ENCODE data around the gene FOXRED2. TPM values are rescaled to one million over a fixed set of nuclear protein-coding genes. Genes with fewer than 3 reads are reported as not detected.

Gene FOXRED2
- total RNA-seq, 2 experiments from 2014 or later = 16.7 to 17.5 TPM

DNA sequence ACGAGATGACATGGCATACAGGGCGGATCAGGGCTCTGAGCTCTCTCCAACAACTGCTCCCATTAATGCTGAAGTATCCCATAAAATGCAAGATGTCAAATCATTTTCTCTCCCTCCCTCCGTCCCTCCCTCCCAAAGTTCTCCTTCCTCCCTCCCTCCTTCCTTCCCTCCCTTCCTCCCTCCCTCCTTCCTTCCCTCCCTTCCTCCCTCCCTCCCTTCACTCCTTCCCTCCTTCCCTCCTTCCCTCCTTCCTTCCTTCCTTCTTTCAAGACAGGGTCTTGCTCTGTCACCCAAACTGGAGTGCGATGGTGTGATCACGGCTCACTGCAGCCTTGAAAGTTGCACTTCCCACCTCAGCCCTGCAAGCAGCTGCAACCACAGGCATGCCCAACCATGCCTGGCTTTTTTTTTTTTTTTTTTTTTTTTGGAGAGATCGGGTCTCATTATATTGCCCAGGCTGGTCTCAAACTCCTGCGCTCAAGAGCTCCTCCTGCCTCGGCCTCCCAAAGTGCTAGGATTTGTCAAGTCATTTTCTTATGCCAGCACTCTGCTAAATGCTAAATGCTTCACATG lies 63.6 kb downstream of the FOXRED2 start:
- CTCF ChIA-PET = interaction anchor here (1.0 kb wide), 1 partner anchor 27 kb away, joined by 3 read pairs; no protein-coding TSS in a partner anchor
- no peak overlapping the region for H3K27ac Mint-ChIP-seq

DNA sequence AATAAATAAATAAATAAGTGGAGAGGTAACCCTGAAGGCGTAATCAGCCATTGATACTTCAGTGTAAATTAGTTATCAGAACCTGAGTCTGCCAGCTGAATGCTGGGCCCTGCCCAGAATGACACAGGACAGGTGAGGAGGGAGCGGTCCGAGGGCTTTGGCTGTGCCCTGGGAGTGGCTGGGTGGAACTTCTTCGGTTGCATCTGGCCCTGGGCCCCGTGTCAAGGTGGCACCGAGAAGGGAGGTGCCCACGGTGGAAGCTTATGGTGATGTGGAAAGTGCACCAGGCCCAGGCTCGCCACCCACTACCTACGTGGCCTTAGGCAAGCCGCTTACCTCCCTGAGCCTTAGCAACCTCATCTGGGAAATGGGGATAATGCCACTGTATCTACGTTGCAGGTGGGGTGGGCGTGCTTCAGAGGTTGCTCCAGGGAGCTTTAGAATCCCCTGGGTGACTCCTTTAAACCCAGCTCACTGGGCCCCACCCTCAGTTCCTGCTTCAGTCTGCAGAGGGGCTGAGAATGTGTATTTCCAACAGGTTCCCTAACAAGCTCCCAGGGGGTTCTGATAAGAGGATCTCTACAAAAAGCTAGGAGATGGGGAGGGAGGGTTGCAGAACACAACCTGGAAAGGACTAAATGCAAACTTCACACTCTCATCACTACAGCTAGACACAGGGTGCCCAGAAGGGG lies 64.2 kb downstream of the FOXRED2 start:
- TF ChIP-seq, protein P1, sequence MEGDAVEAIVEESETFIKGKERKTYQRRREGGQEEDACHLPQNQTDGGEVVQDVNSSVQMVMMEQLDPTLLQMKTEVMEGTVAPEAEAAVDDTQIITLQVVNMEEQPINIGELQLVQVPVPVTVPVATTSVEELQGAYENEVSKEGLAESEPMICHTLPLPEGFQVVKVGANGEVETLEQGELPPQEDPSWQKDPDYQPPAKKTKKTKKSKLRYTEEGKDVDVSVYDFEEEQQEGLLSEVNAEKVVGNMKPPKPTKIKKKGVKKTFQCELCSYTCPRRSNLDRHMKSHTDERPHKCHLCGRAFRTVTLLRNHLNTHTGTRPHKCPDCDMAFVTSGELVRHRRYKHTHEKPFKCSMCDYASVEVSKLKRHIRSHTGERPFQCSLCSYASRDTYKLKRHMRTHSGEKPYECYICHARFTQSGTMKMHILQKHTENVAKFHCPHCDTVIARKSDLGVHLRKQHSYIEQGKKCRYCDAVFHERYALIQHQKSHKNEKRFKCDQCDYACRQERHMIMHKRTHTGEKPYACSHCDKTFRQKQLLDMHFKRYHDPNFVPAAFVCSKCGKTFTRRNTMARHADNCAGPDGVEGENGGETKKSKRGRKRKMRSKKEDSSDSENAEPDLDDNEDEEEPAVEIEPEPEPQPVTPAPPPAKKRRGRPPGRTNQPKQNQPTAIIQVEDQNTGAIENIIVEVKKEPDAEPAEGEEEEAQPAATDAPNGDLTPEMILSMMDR (IDR thresholded peaks at IDR 0.05) = no peak
- Mint-ChIP-seq H3K27me3 (no peaks in the 10 kb centered on the region), H3K36me3 (ENCODE audit: low read depth) (no peaks in the 10 kb centered on the region), H3K9me3 (no peaks in the 10 kb centered on the region), H3K4me3 (no peak overlapping the region), H3K4me1 (ENCODE audit: low read depth) (peaks cover 28% of the 10 kb centered on the region), H3K27ac (no peak overlapping the region)
- DNase-seq = no peak
- POLR2A ChIA-PET = interaction anchor here (1.0 to 3.2 kb wide), 3 partner anchors 9 to 44 kb away, joined by 3 to 9 read pairs (median 3); partner anchors contain the start of gene TXN2
- intact Hi-C loops (cut with micrococcal nuclease) = no loop called here
- ATAC-seq = no peak
- CTCF ChIA-PET = interaction anchor here (1.0 kb wide), 2 partner anchors 19 to 28 kb away, joined by 3 read pairs; no protein-coding TSS in a partner anchor

More for the DNA sequence above, 63.6 kb downstream of the FOXRED2 start:
- DNase-seq (no peak), ATAC-seq (no peak)
- peaks cover 30% of the 10 kb centered on the region for H3K4me1 Mint-ChIP-seq (ENCODE audit: low read depth)
- POLR2A ChIA-PET = interaction anchor here (1.0 to 3.2 kb wide), 3 partner anchors 8 to 45 kb away, joined by 3 to 9 read pairs (median 3); partner anchors contain the start of gene TXN2
- no peaks in the 10 kb centered on the region for H3K36me3 Mint-ChIP-seq (ENCODE audit: low read depth)
- no peaks in the 10 kb centered on the region for H3K9me3 Mint-ChIP-seq
- intact Hi-C loops (cut with micrococcal nuclease) = no loop called here
- no peaks in the 10 kb centered on the region for H3K27me3 Mint-ChIP-seq
- H3K4me3 Mint-ChIP-seq = no peak overlapping the region
- TF ChIP-seq, protein P1 (IDR thresholded peaks at IDR 0.05) = no peak

DNA sequence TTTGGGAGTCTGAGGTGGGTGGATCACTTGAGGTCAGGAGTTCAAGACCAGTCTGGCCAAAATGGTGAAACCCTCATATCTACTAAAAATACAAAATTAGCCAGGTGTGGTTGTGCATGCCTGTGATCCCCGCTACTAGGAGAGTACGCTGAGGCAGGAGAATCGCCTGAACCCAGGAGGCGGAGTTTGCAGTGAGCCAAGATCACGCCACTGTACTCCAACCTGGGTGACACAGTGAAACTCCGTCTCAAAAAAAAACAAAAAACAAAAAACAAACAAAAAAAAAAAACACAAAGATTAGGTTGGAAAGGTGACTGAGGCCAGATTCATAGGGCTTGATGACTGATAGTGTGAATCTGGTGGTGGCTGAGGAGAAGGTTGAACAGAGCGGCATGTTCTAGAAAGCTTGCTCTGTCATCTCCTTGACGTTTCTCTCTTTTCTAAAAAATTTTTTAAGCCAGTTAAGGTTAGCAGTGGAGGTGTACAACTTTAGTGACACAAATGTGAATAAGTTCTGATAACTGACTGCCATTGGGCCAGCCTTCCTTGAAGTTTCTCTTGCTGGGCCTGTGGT lies 66.3 kb downstream of the FOXRED2 start:
- no peak for ATAC-seq
- H3K27ac Mint-ChIP-seq = no peak overlapping the region

DNA sequence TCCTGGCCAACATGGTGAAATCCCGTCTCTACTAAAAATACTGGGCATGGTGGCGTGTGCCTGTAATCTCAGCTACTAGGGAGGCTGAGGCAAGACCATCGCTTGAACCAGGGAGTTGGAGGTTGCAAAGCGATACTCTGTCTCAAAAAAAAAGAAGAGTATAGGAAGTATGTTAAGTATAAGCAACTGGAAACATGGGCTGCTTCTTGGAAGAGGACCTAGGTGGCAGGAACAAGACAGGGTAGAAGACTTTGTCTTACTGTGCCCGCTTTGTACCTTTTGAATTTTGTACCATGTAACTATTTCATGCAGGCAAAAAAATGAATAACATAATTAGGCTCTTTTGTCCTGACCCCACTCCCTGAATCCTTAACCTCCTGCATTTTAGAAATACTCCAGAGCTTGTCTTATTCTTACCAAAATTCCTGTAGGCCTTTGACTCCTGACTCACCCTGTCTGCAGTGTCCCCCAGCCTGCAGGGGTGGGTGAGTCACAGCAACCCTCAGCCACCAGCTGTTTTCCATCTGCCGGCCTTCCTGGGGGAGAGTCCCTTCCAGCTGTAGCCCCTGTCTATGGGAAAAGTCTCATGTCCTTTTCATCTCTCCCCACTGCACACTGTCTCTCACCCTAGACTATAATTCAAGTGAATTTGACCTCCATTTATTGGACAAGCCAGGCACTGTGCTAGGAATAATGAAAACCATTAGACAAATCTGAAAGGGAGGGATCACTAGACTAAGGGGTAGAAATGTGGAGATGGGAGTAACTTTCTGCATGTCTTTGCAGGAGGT lies 67.2 kb downstream of the FOXRED2 start:
- peak; percentile 52 for DNase-seq

More for the DNA sequence above, 66.3 kb downstream of the FOXRED2 start:
- no peak for DNase-seq
- TF ChIP-seq, protein P1 (IDR thresholded peaks at IDR 0.05) = no peak
- intact Hi-C loops (cut with micrococcal nuclease) = no loop called here
- H3K4me3 Mint-ChIP-seq = no peak overlapping the region
- CTCF ChIA-PET = interaction anchor here (1.0 to 1.9 kb wide), 2 partner anchors 30 to 140 kb away, joined by 4 to 8 read pairs; no protein-coding TSS in a partner anchor
- H3K27me3 Mint-ChIP-seq = no peaks in the 10 kb centered on the region
- H3K36me3 Mint-ChIP-seq (ENCODE audit: low read depth) = no peaks in the 10 kb centered on the region
- POLR2A ChIA-PET = interaction anchor here (3.2 kb wide), 1 partner anchor 11 kb away, joined by 9 read pairs; no protein-coding TSS in a partner anchor
- no peaks in the 10 kb centered on the region for H3K9me3 Mint-ChIP-seq
- peaks cover 36% of the 10 kb centered on the region for H3K4me1 Mint-ChIP-seq (ENCODE audit: low read depth)

More for the DNA sequence above, 67.2 kb downstream of the FOXRED2 start:
- peak; percentile 22 for ATAC-seq
- Mint-ChIP-seq H3K36me3 (ENCODE audit: low read depth) (no peaks in the 10 kb centered on the region), H3K27ac (peak overlapping the region; percentile 8), H3K9me3 (no peaks in the 10 kb centered on the region), H3K27me3 (no peaks in the 10 kb centered on the region), H3K4me3 (no peak overlapping the region), H3K4me1 (ENCODE audit: low read depth) (peaks cover 44% of the 10 kb centered on the region)
- ChIA-PET POLR2A (interaction anchor here (1.0 to 1.6 kb wide), 3 partner anchors 10 to 34 kb away, joined by 3 to 4 read pairs (median 3); no protein-coding TSS in a partner anchor), CTCF (interaction anchor here (1.9 kb wide), 1 partner anchor 31 kb away, joined by 8 read pairs; no protein-coding TSS in a partner anchor)
- TF ChIP-seq, protein P1 (IDR thresholded peaks at IDR 0.05) = no peak
- intact Hi-C loops (cut with micrococcal nuclease) = no loop called here

Other genes with a start within 250 kb of the FOXRED2 start
- gene MYH9, start 119.1 kb downstream of the FOXRED2 start, total RNA-seq = 100 to 1,000 TPM; 624 to 679 TPM
- 100 to 1,000 TPM in 1 of 2 experiments, 10 to 100 TPM in 1; 96.5 to 101 TPM for gene TXN2, start 25.4 kb downstream of the FOXRED2 start, total RNA-seq
- gene EIF3D, start 22.1 kb upstream of the FOXRED2 start, total RNA-seq = 100 to 1,000 TPM; 389 to 392 TPM
- not detected for gene CACNG2, start 196.7 kb upstream of the FOXRED2 start, total RNA-seq

All from activated CD8-positive, alpha-beta T cell treated with anti-CD3 and anti-CD28 coated beads for 36 hours (primary cell).